Islet of Langerhans (tissue), 1 donor: Measurements from ENCODE around the gene ZNF740.

Source experiments
- FAIRE-seq: peaks from one replicate; lab custom pipeline; 2011; peaks lifted over from hg19 to GRCh38; lab: Jason Lieb, UNC

ZNF740 gene

GRCh38 chr12:53227836-53228235 lies 47.3 kb downstream of the ZNF740 start:
- FAIRE-seq = no peak

GRCh38 chr12:53229454-53229853 lies 48.9 kb downstream of the ZNF740 start:
- FAIRE-seq = no peak

- no peak for FAIRE-seq
These were observed 49.8 kb downstream of the ZNF740 start for GRCh38 chr12:53230108-53230845.

- no peak for FAIRE-seq
These were observed 51.1 kb downstream of the ZNF740 start for GRCh38 chr12:53231671-53231920.

GRCh38 chr12:53231921-53232645 lies 51.6 kb downstream of the ZNF740 start, which contains the start of gene RARG:
RARG (minus strand) TSS chr12:53232209; CDS start chr12:53227545, 4,664 bp downstream.
- no peak for FAIRE-seq

GRCh38 chr12:53232646-53233461 lies 52.3 kb downstream of the ZNF740 start:
- no peak for FAIRE-seq

GRCh38 chr12:53233671-53234121 lies 53.2 kb downstream of the ZNF740 start:
- no peak for FAIRE-seq

GRCh38 chr12:53234271-53234914 lies 53.9 kb downstream of the ZNF740 start:
- FAIRE-seq = no peak

- no peak for FAIRE-seq
These were observed 54.6 kb downstream of the ZNF740 start for GRCh38 chr12:53235164-53235563.

- no peak for FAIRE-seq
These were observed 55.4 kb downstream of the ZNF740 start for GRCh38 chr12:53235742-53236442.

GRCh38 chr12:53236443-53237111 lies 56.1 kb downstream of the ZNF740 start:
- FAIRE-seq = no peak

GRCh38 chr12:53239643-53240258 lies 59.2 kb downstream of the ZNF740 start:
- no peak for FAIRE-seq

GRCh38 chr12:53241623-53242412 lies 61.3 kb downstream of the ZNF740 start:
- no peak for FAIRE-seq

- no peak for FAIRE-seq
These were observed 63.8 kb downstream of the ZNF740 start for GRCh38 chr12:53244337-53244736.
